ENCODE results near the gene ZNF304.

The ZNF304 gene

GRCh38 chr19:57320180-57321084 is 30.6 kb upstream of the ZNF304 start, which contains the start of gene ZNF543 (continued):
- TF ChIP-seq ZNF518A (tag by site-specific recombination; conservative IDR thresholded peaks at IDR 0.05; ENCODE audit: low read depth): peak; percentile 67
- TF ChIP-seq GLIS1 (tag by site-specific recombination; IDR thresholded peaks at IDR 0.05): peak; percentile 80
- no peak for TF ChIP-seq ZNF777 (tag by site-specific recombination; IDR thresholded peaks at IDR 0.05; ENCODE audit: borderline replicate concordance)
- TF ChIP-seq ZNF341 (tag by site-specific recombination; IDR thresholded peaks at IDR 0.05; ENCODE audit: low read depth): peak; percentile 82
- no peak for TF ChIP-seq ZNF623 (tag by site-specific recombination; IDR thresholded peaks at IDR 0.05)
- no peak for TF ChIP-seq ZNF621 (tag by site-specific recombination; IDR thresholded peaks at IDR 0.05)
- peak; percentile 54 for TF ChIP-seq ZNF600 (tag by site-specific recombination; IDR thresholded peaks at IDR 0.05)
- TF ChIP-seq ZNF169 (tag by site-specific recombination; IDR thresholded peaks at IDR 0.05): no peak
- TF ChIP-seq ZEB2 (tag by site-specific recombination; IDR thresholded peaks at IDR 0.05): 0 out of 2 replicates have a peak, but pooled peaks have one; percentile 12
- TF ChIP-seq ZNF292 (tag by site-specific recombination; IDR thresholded peaks at IDR 0.05; ENCODE audit: borderline replicate concordance, low read depth): no peak
- peak; percentile 44 for TF ChIP-seq ZIC2 (tag by site-specific recombination; IDR thresholded peaks at IDR 0.05)
- TF ChIP-seq ZNF561 (tag by site-specific recombination; IDR thresholded peaks at IDR 0.05; ENCODE audit: borderline replicate concordance): 0 out of 2 replicates have a peak, but pooled peaks have one; percentile 31
- no peak for TF ChIP-seq ZNF274 (IDR thresholded peaks at IDR 0.05; ENCODE audit: low read length)
- TF ChIP-seq ZNF274 (tag by site-specific recombination; IDR thresholded peaks at IDR 0.05; ENCODE audit: borderline replicate concordance): no peak
- TF ChIP-seq KLF16 (tag by site-specific recombination; IDR thresholded peaks at IDR 0.05): no peak; the same call in 1 of the 2 replicates
- no peak for TF ChIP-seq ZNF174 (tag by site-specific recombination; IDR thresholded peaks at IDR 0.05)
- TF ChIP-seq ZBTB10 (tag by site-specific recombination; IDR thresholded peaks at IDR 0.05): no peak
- peak; percentile 94 for TF ChIP-seq ZBTB21 (tag by site-specific recombination; IDR thresholded peaks at IDR 0.05)
- TF ChIP-seq KLF10 (tag by site-specific recombination; IDR thresholded peaks at IDR 0.05): no peak
- TF ChIP-seq FEZF1 (tag by site-specific recombination; IDR thresholded peaks at IDR 0.05): no peak
- TF ChIP-seq ZBTB1 (tag by site-specific recombination; IDR thresholded peaks at IDR 0.05): no peak
- TF ChIP-seq ZNF211 (tag by site-specific recombination; IDR thresholded peaks at IDR 0.05; ENCODE audit: low read depth): no peak
- no peak for TF ChIP-seq ZNF549 (tag by site-specific recombination; IDR thresholded peaks at IDR 0.05)
- peak; percentile 73 for TF ChIP-seq SP3 (tag by site-specific recombination; IDR thresholded peaks at IDR 0.05)
- TF ChIP-seq ZNF26 (tag by site-specific recombination; IDR thresholded peaks at IDR 0.05): no peak
- no peak for TF ChIP-seq ZSCAN16 (tag by site-specific recombination; IDR thresholded peaks at IDR 0.05)
- TF ChIP-seq ZNF362 (tag by site-specific recombination; IDR thresholded peaks at IDR 0.05): no peak
- TF ChIP-seq ZNF501 (tag by site-specific recombination; IDR thresholded peaks at IDR 0.05): 0 out of 2 replicates have a peak, but pooled peaks have one; percentile 53
- peak; percentile 60; the same call in 1 of the 2 replicates for TF ChIP-seq ZBTB8A (tag by site-specific recombination; IDR thresholded peaks at IDR 0.05)
